GM19397 (cell line): ENCODE measurements around the gene ZNF79.
A peak's percentile ranks its signal among the peaks of the same experiment; 100 is the strongest.

Experiments
- ATAC-seq: cut with Tn5 transposase; IDR thresholded peaks from one replicate; pipeline ENCODE4 v1.9.1; 2021; ENCODE audit warnings: mild to moderate bottlenecking, moderate library complexity; ENCODE audit not compliant: unreplicated experiment

The ZNF79 gene

DNA sequence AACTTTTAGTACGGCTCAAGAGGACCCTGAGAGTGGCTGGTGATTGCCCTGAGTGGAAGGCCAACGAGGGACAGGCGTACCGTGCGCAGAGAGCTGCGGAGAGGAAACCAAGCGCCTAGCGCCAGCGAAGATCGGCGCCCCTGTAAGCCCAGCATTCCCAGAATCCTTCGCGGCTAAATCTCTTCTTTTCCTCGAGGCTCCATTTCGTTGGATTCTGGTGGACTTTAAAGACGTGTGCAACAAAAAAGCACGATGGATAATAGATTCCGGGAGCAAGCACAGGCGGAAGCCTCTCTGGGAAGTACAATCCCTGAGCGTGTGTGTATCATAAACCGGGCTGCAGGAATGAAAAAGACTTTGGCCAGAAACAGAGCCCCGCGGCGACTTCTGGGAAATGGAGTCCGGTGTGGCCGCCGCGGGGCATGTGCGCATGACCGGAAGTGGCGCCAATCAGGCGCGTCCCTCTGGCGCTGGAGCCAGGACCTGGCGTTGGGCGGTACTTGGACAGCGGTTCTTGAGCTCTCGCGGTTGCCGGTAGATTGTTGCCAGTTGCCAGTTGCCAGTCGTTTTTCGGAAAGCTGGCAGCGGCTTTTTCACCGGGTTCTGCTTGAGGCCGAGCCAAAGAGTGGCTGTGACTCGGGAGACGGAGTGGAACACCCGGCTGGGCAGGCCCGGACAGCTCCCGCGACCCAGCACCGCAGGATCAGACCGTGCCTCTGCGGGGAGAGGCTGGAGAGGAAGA is at the start of gene ZNF79:
Gene ZNF79, plus strand, starts transcription at position 449 of the 742 bp plus-strand sequence. CDS start 406 bp downstream, outside the sequence.
- ATAC-seq, result peak; percentile 87

DNA sequence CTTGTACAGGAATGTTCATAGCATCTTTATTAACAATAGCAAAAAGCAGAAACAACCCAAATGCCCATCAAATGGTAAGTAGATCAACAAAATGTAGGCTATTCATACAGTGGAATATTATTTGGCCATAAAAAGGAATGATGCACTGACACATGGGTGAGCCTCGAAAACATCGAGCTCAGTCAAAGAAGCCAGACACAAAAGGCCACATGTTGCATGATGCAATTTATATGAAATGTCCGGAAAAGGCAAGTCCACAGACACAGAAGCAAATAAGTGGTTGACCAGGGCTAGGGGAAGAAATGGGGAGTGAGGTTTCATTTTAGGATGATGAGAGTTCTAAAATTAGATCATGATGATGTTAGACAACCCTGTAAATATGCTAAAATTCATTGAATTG is 43.7 kb upstream of the ZNF79 start:
- no peak for ATAC-seq

DNA sequence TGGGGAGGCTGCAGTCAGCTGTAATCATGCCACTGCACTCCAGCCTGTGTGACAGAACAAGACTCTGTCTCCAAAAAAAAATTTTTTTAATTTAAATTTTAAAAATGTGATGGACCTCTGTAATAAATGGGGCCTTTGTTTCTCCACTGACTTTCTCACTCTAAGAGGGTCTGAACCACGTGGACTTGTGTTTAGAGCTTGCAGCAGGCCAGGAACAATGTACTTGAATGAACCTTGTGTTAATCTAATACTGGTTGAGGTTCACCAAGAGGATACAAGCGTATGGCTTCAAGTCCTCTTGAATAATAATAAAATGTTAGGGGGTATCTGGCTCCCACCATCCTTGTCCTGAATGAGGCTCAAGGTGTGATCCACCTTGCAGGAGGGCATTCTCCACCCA is 41.6 kb upstream of the ZNF79 start:
- ATAC-seq, result no peak

DNA sequence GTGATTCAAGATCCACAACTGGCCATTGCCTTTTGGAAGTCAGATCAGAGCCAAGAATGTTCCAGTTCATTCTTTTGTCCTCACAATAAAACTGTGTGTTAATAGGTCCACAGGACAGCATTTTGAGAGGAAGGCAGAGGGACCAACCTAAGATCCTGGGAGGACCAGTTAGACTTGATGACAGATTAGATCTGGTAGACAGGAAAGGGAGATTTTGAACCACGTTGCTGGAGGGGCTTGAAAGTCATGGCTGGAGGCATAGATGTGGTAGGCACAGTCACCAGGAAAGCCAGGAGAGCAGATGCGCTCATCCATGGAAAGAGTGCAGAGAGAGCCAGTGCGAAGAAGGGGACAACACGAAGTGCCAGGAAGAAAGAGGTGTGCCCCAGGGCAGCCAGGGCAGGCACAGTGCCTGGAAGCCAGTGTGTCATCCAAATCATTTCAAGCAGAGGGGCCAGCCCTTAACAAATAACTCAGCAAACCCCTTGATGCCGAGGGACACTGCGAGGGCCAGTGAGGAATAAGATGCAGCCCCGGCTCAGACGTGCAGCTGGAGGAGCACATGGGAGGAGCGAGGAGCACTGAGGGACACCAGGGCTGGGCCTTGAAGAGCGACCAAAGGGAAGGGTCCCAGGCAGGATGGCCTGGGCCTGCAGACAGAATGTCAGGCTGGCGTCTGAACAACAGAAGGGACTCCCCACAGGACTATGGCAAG is 40.0 kb upstream of the ZNF79 start:
- no peak for ATAC-seq

DNA sequence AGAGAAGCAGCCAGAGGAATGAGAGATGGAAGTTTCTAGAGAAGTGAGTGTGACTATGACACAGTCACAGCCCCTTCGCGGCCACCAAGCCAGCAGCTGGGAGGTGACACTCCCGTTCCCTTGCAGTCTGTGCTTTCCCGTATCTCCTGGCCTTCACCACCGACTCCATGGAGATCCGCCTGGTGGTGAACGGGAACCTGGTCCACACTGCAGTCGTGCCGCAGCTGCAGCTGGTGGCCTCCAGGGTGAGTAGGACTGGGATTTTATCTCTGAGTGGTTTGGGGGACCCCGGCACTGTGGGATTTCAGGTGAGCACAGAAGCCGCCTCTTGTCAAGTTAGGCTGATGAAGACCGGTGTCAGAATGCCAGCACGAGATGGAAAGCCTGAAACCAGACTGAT is 39.3 kb upstream of the ZNF79 start:
- no peak for ATAC-seq

GRCh38 chr9:127386249-127386648 is 37.9 kb upstream of the ZNF79 start:
- ATAC-seq, result no peak

DNA sequence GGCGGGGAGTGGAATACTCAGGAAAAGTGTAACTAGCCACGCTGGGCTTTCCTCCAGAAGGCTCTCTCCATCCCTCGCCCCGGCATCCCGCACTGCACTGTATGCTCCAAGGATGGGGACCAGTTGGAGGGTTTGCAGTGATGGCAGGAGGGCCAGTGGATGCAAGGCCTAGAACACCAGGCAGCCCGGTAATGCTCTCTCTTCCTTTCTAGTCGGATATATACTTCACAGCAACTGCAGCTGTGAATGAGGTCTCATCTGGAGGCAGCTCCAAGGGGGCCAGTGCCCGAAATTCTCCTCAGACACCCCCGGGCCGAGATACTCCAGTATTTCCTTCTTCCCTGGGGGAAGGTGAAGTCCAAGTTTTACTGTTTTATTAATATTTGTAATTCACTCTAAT is 37.2 kb upstream of the ZNF79 start:
- no peak for ATAC-seq

DNA sequence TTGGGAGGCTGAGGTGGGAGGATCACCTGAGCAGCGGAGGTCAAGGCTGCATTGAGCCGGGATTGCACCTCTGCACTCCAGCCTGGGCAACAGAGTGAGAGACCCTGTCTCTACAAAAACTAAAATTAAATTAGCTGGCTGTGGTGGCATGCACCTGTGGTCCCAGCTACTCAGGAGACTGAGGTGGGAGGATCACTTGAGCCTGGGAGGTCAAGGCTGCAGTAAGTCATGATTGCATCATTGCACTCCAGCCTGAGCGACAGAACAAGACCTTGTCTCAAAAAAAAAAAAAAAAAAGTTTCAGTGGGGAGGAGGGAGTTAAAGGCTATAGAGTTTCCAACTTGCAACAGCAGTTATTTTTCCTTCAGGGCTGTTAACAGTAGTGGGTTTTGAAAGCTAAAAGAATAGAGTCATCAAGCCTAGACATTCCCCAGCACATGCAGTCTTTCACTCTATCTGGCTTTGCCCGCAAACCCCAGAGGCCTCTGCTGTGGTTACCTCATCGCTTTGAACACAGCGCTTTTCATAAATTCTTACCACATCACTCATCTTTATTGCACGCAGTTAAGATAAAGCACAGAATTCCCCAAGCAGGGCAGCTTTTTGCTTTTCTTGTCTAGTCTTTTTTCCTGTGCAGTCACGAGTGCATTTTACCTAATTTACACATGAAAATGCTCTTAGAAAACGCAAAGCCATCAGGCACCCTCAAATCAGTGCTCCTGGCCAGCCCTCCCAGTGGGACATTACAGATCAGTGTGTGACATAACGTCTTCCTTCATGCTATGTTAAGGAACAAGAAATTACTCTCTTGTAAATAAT is 35.9 kb upstream of the ZNF79 start:
- ATAC-seq, result peak; percentile 66

DNA sequence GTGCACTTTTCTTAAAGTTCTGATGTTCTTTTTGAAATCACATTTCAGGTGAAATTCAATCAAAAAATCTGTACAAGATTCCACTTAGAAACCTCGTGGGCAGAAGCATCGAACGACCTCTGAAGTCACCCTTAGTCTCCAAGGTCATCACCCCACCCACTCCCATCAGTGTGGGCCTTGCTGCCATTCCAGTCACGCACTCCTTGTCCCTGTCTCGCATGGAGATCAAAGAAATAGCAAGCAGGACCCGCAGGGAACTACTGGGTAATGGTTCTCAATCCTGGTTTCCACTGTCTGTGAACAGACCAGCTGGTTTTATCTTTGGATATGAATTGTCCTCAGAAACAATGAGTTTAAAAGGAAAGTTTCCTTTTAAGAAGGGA is 35.3 kb upstream of the ZNF79 start:
- ATAC-seq, result no peak

GRCh38 chr9:127389381-127390247 is 34.6 kb upstream of the ZNF79 start:
- ATAC-seq, result no peak

- ATAC-seq, result no peak
Observed at GRCh38 chr9:127390248-127390545, 34.0 kb upstream of the ZNF79 start.

GRCh38 chr9:127390563-127390962 is 33.6 kb upstream of the ZNF79 start:
- ATAC-seq, result no peak

DNA sequence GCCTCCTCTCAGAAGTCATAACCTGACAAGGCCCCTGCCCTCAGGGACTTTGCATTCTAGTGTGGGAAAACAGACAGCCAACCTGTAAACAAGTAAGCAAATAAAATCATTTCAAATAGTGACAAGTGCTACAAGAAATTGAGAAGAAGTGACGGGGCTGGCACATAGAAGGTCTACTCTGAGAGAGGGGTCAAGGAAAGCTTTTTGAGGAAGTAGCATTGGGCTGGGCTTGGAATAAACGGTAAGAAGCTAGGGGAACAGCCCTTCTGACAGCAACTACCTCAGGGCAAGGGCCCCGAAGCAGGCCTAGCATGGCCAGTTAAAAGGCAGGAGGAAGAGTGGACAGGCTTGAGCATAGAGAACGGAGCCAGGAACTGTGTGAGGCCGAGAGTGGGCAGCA is 32.0 kb upstream of the ZNF79 start:
- no peak for ATAC-seq

DNA sequence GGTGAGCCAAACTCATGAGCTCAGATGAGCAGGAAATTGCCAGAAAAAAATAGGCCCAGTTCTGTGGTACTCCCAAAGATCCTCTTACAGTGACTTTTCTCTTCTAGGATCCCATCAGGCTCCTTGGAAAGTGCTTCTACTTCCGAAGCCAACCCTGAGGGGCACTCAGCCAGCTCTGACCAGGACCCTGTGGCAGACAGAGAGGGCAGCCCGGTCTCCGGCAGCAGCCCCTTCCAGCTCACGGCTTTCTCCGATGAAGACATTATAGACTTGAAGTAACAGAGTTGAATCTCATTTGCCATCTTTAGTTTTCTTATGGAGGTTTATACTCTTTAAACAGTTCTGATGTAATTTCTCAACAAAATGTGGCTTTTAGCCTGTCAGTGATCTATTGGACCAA is 31.2 kb upstream of the ZNF79 start:
- ATAC-seq, result no peak

DNA sequence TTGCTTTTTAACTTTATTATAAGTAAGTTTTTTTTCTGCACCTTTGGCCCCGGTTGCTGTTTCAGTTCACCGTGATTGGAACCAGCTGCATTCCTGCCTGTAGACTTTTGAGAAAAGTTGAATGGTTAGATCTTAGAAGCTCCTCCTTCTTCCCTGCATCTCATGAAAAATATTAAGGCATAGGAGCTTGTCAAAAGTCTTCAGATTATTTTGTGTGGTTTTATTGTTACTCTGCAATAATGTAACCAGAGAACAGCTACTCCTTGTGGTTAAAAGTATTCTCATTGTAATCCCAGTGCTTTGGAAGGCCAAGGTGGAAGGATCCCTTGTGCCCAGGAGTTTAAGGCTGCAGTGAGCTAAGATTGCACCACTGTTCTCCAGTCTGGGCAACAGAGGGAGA is 30.5 kb upstream of the ZNF79 start:
- no peak for ATAC-seq

- no peak for ATAC-seq
Observed at GRCh38 chr9:127395497-127396252, 28.5 kb upstream of the ZNF79 start.

GRCh38 chr9:127396253-127396807 is 27.9 kb upstream of the ZNF79 start:
- ATAC-seq, result no peak

DNA sequence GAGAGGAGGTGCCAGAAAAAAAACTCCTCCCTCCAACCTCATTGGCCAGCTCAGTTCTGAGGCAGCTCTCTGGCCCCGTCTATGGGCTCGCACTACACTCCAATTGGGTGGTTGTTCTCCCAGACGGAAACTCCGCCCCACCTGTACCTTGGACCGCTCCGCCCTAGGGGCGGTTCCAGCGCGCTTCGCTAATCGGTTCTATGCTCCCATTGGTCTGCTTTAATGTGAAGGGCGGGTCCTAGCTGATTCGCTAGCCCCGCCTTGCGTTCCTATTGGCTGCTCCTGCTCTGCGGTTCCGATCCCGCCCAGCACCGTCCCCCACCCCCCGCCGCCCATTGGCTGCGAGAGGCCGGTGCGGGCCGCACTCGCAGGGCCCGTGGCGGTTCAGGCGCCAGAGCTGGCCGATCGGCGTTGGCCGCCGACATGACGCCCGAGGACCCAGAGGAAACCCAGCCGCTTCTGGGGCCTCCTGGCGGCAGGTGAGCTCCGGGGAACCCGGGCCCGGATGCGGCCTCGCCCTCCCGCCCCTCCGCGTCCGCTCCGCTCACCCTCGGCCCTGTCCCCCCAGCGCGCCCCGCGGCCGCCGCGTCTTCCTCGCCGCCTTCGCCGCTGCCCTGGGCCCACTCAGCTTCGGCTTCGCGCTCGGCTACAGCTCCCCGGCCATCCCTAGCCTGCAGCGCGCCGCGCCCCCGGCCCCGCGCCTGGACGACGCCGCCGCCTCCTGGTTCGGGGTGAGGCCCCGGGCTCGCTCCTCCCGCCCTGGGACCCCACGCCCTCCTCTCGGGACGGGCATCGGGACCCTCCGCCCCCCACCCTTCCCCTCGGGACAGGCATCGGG is 27.2 kb upstream of the ZNF79 start, which contains the start of gene SLC2A8:
Gene SLC2A8, plus strand, starts transcription at position 362 of the 838 bp plus-strand sequence. Its CDS starts 62 bp downstream, at position 424.
- ATAC-seq, result peak; percentile 89
